ENCODE results near the gene GPR37. TPM values are rescaled to one million over a fixed set of nuclear protein-coding genes. Genes with fewer than 3 reads are reported as not detected.

The GPR37 gene
- total RNA-seq, 1 donor from 2014 or later = 4.7 TPM

DNA sequence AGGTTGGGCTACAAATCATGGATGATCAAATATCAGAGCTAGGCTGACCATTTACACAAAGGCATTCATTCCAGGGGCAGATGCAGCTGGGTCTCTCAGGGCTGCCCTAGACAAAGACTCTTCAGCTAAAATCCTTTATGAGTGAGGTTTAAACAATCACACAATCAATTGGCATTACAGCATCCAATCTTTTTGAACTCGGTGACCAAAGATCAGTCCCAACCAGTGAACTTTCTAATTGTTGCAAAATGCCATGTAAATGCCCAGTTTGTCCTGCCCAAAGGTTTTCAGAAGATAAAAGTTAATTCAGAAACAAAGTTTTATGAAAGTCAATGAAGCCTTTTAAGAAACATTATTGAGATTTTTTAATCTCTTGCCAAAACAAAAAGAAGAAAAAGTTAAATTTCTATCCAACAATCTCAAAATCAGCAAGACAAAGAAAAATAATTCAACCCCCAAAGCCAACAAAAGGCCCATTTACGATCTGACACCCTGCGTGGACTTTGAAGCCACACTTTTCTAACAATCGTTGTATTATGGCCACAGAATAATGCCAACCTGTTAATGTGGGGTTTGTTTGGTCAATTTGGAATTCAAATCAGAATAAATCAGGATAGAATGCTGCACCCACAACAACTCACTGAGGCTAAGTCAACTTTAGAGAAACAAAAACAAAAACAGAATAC lies 40.9 kb downstream of the GPR37 start:
- peaks cover 4% of the 10 kb centered on the region for H3K9me3 Mint-ChIP-seq
- no peak for DNase-seq (ENCODE audit: low spot score in 2 of 2, unreplicated experiment in 2 of 2)
- TF ChIP-seq CTCF (IDR thresholded peaks at IDR 0.05; ENCODE audit: unreplicated experiment) = no peak
- no peaks in the 10 kb centered on the region for H3K4me1 Mint-ChIP-seq
- no peak overlapping the region for H3K4me3 Mint-ChIP-seq
- no peaks in the 10 kb centered on the region for H3K27me3 Mint-ChIP-seq (ENCODE audit: low read depth)
- H3K27ac Mint-ChIP-seq = no peak overlapping the region
- no peaks in the 10 kb centered on the region for H3K36me3 Mint-ChIP-seq

- no peak overlapping the region for H3K4me3 Mint-ChIP-seq
- no peaks in the 10 kb centered on the region for H3K36me3 Mint-ChIP-seq
- no peaks in the 10 kb centered on the region for H3K9me3 Mint-ChIP-seq
- no peak for TF ChIP-seq CTCF (IDR thresholded peaks at IDR 0.05; ENCODE audit: unreplicated experiment)
- H3K4me1 Mint-ChIP-seq = no peaks in the 10 kb centered on the region
- DNase-seq (ENCODE audit: low spot score in 2 of 2, unreplicated experiment in 2 of 2) = no peak
- H3K27me3 Mint-ChIP-seq (ENCODE audit: low read depth) = no peaks in the 10 kb centered on the region
- H3K27ac Mint-ChIP-seq = no peak overlapping the region
Observed at GRCh38 chr7:124724079-124724478, 41.5 kb downstream of the GPR37 start.

DNA sequence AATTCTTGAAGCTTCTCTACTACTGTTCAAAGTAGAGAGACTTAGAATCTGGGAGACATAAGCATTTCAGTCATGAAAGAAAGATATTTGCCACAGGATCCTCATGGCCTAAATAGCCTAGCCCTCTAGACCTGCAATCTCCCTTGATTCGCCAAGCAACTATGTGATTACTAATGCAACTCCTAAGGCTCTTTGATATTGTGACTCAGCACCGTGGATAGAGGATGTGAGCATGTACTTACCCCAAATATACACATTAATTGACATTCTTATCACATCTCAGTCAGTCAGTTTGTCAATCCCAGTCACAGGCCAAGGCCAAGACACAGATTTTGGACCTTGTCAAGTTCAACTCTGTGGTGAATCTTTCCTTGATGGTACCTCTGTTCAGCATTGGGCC lies 42.6 kb downstream of the GPR37 start:
- no peaks in the 10 kb centered on the region for H3K4me1 Mint-ChIP-seq
- no peak for DNase-seq (ENCODE audit: low spot score in 2 of 2, unreplicated experiment in 2 of 2)
- H3K27ac Mint-ChIP-seq = no peak overlapping the region
- H3K9me3 Mint-ChIP-seq = no peaks in the 10 kb centered on the region
- H3K4me3 Mint-ChIP-seq = no peak overlapping the region
- no peak for TF ChIP-seq CTCF (IDR thresholded peaks at IDR 0.05; ENCODE audit: unreplicated experiment)
- no peaks in the 10 kb centered on the region for H3K27me3 Mint-ChIP-seq (ENCODE audit: low read depth)
- no peaks in the 10 kb centered on the region for H3K36me3 Mint-ChIP-seq

DNA sequence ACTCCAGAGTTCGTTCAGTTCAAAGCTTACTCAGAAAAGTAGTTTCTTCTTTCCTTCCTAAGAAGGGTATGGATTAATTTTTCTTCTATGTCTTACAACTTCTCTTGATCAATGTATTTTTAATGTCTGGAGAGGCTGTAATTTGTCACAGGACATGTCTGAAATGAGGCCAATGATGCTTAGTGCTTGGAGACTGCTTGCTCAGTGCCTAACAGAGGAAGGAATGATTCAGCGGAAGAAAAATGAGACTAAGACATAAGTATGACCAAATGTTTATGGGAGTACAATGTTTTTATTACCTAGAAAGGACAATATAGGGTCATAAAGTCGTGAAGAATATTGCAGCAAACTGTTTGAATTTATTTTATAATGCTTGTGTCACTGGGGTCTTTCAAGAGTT lies 43.3 kb downstream of the GPR37 start:
- Mint-ChIP-seq H3K9me3 (no peaks in the 10 kb centered on the region), H3K36me3 (no peaks in the 10 kb centered on the region)
- DNase-seq (ENCODE audit: low spot score in 2 of 2, unreplicated experiment in 2 of 2) = no peak

GRCh38 chr7:124720195-124720594 lies 45.4 kb downstream of the GPR37 start:
- no peaks in the 10 kb centered on the region for H3K4me1 Mint-ChIP-seq
- DNase-seq (ENCODE audit: low spot score in 2 of 2, unreplicated experiment in 2 of 2) = no peak
- no peak for TF ChIP-seq CTCF (IDR thresholded peaks at IDR 0.05; ENCODE audit: unreplicated experiment)

More for the DNA sequence above, 43.3 kb downstream of the GPR37 start:
- Mint-ChIP-seq H3K27me3 (ENCODE audit: low read depth) (no peaks in the 10 kb centered on the region), H3K4me1 (no peaks in the 10 kb centered on the region), H3K27ac (no peak overlapping the region), H3K4me3 (no peak overlapping the region)
- TF ChIP-seq CTCF (IDR thresholded peaks at IDR 0.05; ENCODE audit: unreplicated experiment) = no peak

More at GRCh38 chr7:124720195-124720594, 45.4 kb downstream of the GPR37 start:
- H3K36me3 Mint-ChIP-seq = no peaks in the 10 kb centered on the region
- H3K4me3 Mint-ChIP-seq = no peak overlapping the region
- no peak overlapping the region for H3K27ac Mint-ChIP-seq
- H3K27me3 Mint-ChIP-seq (ENCODE audit: low read depth) = no peaks in the 10 kb centered on the region
- peaks cover 5% of the 10 kb centered on the region for H3K9me3 Mint-ChIP-seq

Data from mesothelial cell of epicardium (in vitro differentiated cells).